GOT3 (cell line): ENCODE data around the gene SLC7A6.

Source experiments
- DNase-seq: peaks from one replicate; lab custom pipeline; 2025; ENCODE audit warnings: mixed read lengths; lab: John Stamatoyannopoulos, UW

The SLC7A6 gene

GRCh38 chr16:68264128-68265077 is at the start of gene SLC7A6:
TSS of gene SLC7A6 (plus strand) at chr16:68264526. CDS start at chr16:68274727, 10,201 bp downstream.
- no peak for DNase-seq

GRCh38 chr16:68214726-68215125 is 49.6 kb upstream of the SLC7A6 start:
- DNase-seq: no peak

- no peak for DNase-seq
These were observed 49.0 kb upstream of the SLC7A6 start for GRCh38 chr16:68215302-68215701.

- no peak for DNase-seq
These were observed 48.1 kb upstream of the SLC7A6 start for GRCh38 chr16:68216240-68216639.

GRCh38 chr16:68217506-68217905 is 46.8 kb upstream of the SLC7A6 start:
- no peak for DNase-seq

- DNase-seq: no peak
These were observed 44.5 kb upstream of the SLC7A6 start for GRCh38 chr16:68219725-68220351.

- no peak for DNase-seq
These were observed 41.3 kb upstream of the SLC7A6 start for GRCh38 chr16:68223072-68223471.

- DNase-seq: no peak
These were observed 38.2 kb upstream of the SLC7A6 start for GRCh38 chr16:68226116-68226515.

- DNase-seq: no peak
These were observed 37.0 kb upstream of the SLC7A6 start for GRCh38 chr16:68227183-68227793.

- no peak for DNase-seq
These were observed 36.3 kb upstream of the SLC7A6 start for GRCh38 chr16:68227850-68228553.

GRCh38 chr16:68228652-68229051 is 35.7 kb upstream of the SLC7A6 start:
- DNase-seq: no peak

- no peak for DNase-seq
These were observed 34.7 kb upstream of the SLC7A6 start for GRCh38 chr16:68229431-68230175.

GRCh38 chr16:68230176-68230571 is 34.2 kb upstream of the SLC7A6 start:
- DNase-seq: no peak

GRCh38 chr16:68230956-68231355 is 33.4 kb upstream of the SLC7A6 start:
- DNase-seq: no peak

- no peak for DNase-seq
These were observed 32.8 kb upstream of the SLC7A6 start for GRCh38 chr16:68231384-68232136.

- DNase-seq: no peak
These were observed 32.0 kb upstream of the SLC7A6 start for GRCh38 chr16:68232335-68232734.

GRCh38 chr16:68233085-68233834 is 31.1 kb upstream of the SLC7A6 start:
- no peak for DNase-seq

- DNase-seq: no peak
These were observed 30.5 kb upstream of the SLC7A6 start for GRCh38 chr16:68233835-68234187.

- no peak for DNase-seq
These were observed 29.9 kb upstream of the SLC7A6 start for GRCh38 chr16:68234188-68235107.
